ENCODE measurements around the gene SS18L1. TPM values are rescaled to one million over a fixed set of nuclear protein-coding genes. Genes with fewer than 3 reads are reported as not detected.

SS18L1 gene
- total and polyA plus RNA-seq, 2 experiments from 2014 or later, result 2.1 to 13.0 TPM

- Histone ChIP-seq H3K27ac (no peak overlapping the region), H2AFZ (no peak overlapping the region), H3K36me3 (replicated peaks; ENCODE audit: insufficient read depth, low read depth) (peaks cover 4% of the 10 kb centered on the region), H3K9me3 (ENCODE audit: low read depth) (no peaks in the 10 kb centered on the region), H3K4me3 (no peak overlapping the region), H4K20me1 (ENCODE audit: insufficient read depth, poor library complexity, severe bottlenecking) (peaks cover 56% of the 10 kb centered on the region), H3K4me1 (ENCODE audit: insufficient read depth) (peaks cover 12% of the 10 kb centered on the region), H3K9me2 (replicated peaks; ENCODE audit: insufficient read depth) (no peaks in the 10 kb centered on the region), H3K27me3 (no peaks in the 10 kb centered on the region), H3K79me2 (peaks cover 49% of the 10 kb centered on the region), H3K4me2 (no peak overlapping the region)
- 95% methylated on average over 13 of the region's 13 CpGs for WGBS (ENCODE audit: low lambda C conversion rate, missing lambda C conversion rate)
- DNase-seq (ENCODE audit: low spot score), result no peak
- TF ChIP-seq, protein P1, sequence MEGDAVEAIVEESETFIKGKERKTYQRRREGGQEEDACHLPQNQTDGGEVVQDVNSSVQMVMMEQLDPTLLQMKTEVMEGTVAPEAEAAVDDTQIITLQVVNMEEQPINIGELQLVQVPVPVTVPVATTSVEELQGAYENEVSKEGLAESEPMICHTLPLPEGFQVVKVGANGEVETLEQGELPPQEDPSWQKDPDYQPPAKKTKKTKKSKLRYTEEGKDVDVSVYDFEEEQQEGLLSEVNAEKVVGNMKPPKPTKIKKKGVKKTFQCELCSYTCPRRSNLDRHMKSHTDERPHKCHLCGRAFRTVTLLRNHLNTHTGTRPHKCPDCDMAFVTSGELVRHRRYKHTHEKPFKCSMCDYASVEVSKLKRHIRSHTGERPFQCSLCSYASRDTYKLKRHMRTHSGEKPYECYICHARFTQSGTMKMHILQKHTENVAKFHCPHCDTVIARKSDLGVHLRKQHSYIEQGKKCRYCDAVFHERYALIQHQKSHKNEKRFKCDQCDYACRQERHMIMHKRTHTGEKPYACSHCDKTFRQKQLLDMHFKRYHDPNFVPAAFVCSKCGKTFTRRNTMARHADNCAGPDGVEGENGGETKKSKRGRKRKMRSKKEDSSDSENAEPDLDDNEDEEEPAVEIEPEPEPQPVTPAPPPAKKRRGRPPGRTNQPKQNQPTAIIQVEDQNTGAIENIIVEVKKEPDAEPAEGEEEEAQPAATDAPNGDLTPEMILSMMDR (IDR thresholded peaks at IDR 0.05; ENCODE audit: poor library complexity), result no peak
- TF ChIP-seq EZH2 (IDR thresholded peaks at IDR 0.05; ENCODE audit: borderline replicate concordance), result no peak
- no peak for TF ChIP-seq EZH2phosphoT487 (IDR thresholded peaks at IDR 0.05; ENCODE audit: low read depth, severe bottlenecking, unreplicated experiment)
Observed at GRCh38 chr20:62139636-62140035, 3.9 kb upstream of the SS18L1 start.

DNA sequence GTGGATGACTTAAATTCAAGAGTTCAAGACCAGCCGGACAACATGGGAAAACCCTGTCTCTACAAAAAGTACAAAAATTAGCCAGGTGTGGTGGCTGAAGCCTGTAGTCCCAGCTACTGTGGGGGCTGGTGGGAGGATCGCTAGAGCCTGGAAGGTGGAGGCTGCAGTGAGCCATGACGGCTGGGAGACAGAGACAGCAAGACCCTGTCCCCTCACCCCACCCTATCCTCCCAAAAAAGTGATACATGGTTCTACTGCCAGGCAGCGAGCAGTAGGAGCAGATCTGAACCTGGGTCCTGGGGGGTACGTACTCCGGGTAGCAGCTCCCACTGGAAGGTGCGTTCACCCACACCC is 2.5 kb upstream of the SS18L1 start:
- Histone ChIP-seq H4K20me1 (ENCODE audit: insufficient read depth, poor library complexity, severe bottlenecking) (peaks cover 70% of the 10 kb centered on the region), H3K4me3 (no peak overlapping the region), H3K4me1 (ENCODE audit: insufficient read depth) (peaks cover 22% of the 10 kb centered on the region), H3K79me2 (peaks cover 62% of the 10 kb centered on the region), H3K27me3 (no peaks in the 10 kb centered on the region), H2AFZ (no peak overlapping the region), H3K4me2 (peak overlapping the region; percentile 93), H3K9me2 (replicated peaks; ENCODE audit: insufficient read depth) (no peaks in the 10 kb centered on the region), H3K9me3 (ENCODE audit: low read depth) (no peaks in the 10 kb centered on the region), H3K27ac (peak overlapping the region; percentile 100), H3K36me3 (replicated peaks; ENCODE audit: insufficient read depth, low read depth) (peaks cover 4% of the 10 kb centered on the region)
- 89% methylated on average over 7 of the region's 7 CpGs for WGBS (ENCODE audit: low lambda C conversion rate, missing lambda C conversion rate)
- TF ChIP-seq, protein P1 (IDR thresholded peaks at IDR 0.05; ENCODE audit: poor library complexity), result no peak
- no peak for TF ChIP-seq EZH2phosphoT487 (IDR thresholded peaks at IDR 0.05; ENCODE audit: low read depth, severe bottlenecking, unreplicated experiment)
- TF ChIP-seq EZH2 (IDR thresholded peaks at IDR 0.05; ENCODE audit: borderline replicate concordance), result no peak
- no peak for DNase-seq (ENCODE audit: low spot score)

- WGBS (ENCODE audit: low lambda C conversion rate, missing lambda C conversion rate), result 21% methylated on average over 14 of the region's 14 CpGs
- peak; percentile 59 for DNase-seq (ENCODE audit: low spot score)
- peaks cover 4% of the 10 kb centered on the region for H3K36me3 ChIP-seq (replicated peaks; ENCODE audit: insufficient read depth, low read depth)
- H3K4me2 ChIP-seq, result peak overlapping the region; percentile 93
- no peaks in the 10 kb centered on the region for H3K27me3 ChIP-seq
- H4K20me1 ChIP-seq (ENCODE audit: insufficient read depth, poor library complexity, severe bottlenecking), result peaks cover 76% of the 10 kb centered on the region
- no peak overlapping the region for H2AFZ ChIP-seq
- H3K4me3 ChIP-seq, result peak overlapping the region; percentile 96
- peaks cover 22% of the 10 kb centered on the region for H3K4me1 ChIP-seq (ENCODE audit: insufficient read depth)
- peak overlapping the region; percentile 100 for H3K27ac ChIP-seq
- no peaks in the 10 kb centered on the region for H3K9me2 ChIP-seq (replicated peaks; ENCODE audit: insufficient read depth)
- H3K79me2 ChIP-seq, result peaks cover 69% of the 10 kb centered on the region
- TF ChIP-seq, protein P1 (IDR thresholded peaks at IDR 0.05; ENCODE audit: poor library complexity), result peak; percentile 45
- TF ChIP-seq EZH2phosphoT487 (IDR thresholded peaks at IDR 0.05; ENCODE audit: low read depth, severe bottlenecking, unreplicated experiment), result no peak
- no peaks in the 10 kb centered on the region for H3K9me3 ChIP-seq (ENCODE audit: low read depth)
Observed at GRCh38 chr20:62141397-62142251, 1.9 kb upstream of the SS18L1 start.
